Astrocyte of the cerebellum (primary cell): Measurements from ENCODE around the gene UBE2N.
"Not testable (repeated sequence)": the region's sequence is repeated elsewhere in the genome, so short reads cannot be mapped to it uniquely, and the experiment has no call there.

Source experiments
- DNase-seq: peaks from one replicate; pipeline ENCODE4 v3.0.0-alpha.2; 2011; ENCODE audit warnings: low read depth
- H3K4me3 ChIP-seq: 2 replicates; pipeline ENCODE4 v1.5.1; 2011; ENCODE audit warnings: mild to moderate bottlenecking, low read depth, low read length, moderate library complexity
- in situ Hi-C: cut with HindIII; loops from 2 replicates; pipeline ENCODE4 v1.10.0; 2017; ENCODE audit warnings: low sequenced_read_pairs
- TF ChIP-seq, protein P1 (sequence below): IDR thresholded peaks from 2 replicates; pipeline ENCODE4 v1.5.1; 2012; ENCODE audit warnings: low read length, low read depth, moderate library complexity, mild to moderate bottlenecking; ENCODE audit errors: missing control alignments

UBE2N gene

DNA sequence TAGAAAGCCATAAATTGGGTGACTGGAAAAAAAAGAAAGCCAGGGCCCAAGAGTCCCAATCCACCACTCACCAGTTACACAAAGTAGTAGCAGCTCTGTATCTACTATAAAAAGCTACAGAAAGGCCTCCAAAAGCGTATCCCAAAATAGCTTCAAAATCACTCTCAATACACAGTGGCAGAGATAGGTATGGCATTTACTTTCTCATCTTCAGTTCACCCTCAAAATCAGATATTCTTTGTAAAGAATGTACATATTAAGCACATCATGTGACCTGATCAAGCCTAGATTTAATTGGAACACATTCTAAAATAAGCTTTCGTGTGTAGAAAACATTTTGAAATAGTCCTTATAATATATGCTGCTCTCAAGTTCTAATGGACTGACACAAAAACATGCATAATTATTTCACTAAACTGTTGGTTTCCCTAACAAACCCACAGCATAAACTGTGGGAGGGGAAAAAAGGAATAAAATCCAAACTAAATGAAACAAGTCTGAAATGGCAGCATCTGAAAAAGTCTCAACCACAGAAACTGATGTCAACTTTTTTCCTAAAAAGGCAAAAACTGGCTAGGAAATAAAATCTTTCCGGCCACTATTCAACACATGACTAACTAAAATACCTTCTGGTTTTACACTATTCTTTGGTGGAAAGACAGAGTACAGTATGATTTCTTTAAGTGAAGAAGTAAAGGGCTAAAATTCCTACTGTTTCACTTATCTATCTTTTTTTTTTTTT lies 25.9 kb downstream of the UBE2N start:
- H3K4me3 ChIP-seq = no peak overlapping the region
- TF ChIP-seq, protein P1, sequence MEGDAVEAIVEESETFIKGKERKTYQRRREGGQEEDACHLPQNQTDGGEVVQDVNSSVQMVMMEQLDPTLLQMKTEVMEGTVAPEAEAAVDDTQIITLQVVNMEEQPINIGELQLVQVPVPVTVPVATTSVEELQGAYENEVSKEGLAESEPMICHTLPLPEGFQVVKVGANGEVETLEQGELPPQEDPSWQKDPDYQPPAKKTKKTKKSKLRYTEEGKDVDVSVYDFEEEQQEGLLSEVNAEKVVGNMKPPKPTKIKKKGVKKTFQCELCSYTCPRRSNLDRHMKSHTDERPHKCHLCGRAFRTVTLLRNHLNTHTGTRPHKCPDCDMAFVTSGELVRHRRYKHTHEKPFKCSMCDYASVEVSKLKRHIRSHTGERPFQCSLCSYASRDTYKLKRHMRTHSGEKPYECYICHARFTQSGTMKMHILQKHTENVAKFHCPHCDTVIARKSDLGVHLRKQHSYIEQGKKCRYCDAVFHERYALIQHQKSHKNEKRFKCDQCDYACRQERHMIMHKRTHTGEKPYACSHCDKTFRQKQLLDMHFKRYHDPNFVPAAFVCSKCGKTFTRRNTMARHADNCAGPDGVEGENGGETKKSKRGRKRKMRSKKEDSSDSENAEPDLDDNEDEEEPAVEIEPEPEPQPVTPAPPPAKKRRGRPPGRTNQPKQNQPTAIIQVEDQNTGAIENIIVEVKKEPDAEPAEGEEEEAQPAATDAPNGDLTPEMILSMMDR = no peak
- peak; percentile 63 for DNase-seq
- in situ Hi-C loops = loop anchor here (25.0 kb wide), 1 partner anchor 629 kb away; no protein-coding TSS in a partner anchor

DNA sequence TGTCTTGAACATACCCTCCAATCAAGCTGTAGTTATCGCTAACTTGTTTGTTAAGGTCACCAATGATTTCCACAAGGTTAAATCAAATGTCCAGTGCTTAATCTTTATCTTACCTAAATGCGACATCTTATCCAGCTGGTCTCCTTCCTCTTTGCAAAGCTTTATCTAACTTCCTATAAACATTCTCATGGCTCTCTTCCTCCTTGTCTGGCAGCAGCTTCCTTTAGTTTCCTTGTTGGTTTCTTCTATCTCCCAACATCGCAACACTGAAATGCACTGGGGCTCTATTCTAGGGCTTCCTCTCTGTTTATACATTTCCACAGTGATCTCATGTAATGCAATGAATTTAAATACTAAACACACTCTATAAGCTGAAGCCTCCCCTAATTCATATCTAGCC lies 28.7 kb downstream of the UBE2N start:
- in situ Hi-C loops = loop anchor here (25.0 kb wide), 1 partner anchor 626 kb away; no protein-coding TSS in a partner anchor
- H3K4me3 ChIP-seq = no peak overlapping the region
- TF ChIP-seq, protein P1 = no peak
- no peak for DNase-seq

DNA sequence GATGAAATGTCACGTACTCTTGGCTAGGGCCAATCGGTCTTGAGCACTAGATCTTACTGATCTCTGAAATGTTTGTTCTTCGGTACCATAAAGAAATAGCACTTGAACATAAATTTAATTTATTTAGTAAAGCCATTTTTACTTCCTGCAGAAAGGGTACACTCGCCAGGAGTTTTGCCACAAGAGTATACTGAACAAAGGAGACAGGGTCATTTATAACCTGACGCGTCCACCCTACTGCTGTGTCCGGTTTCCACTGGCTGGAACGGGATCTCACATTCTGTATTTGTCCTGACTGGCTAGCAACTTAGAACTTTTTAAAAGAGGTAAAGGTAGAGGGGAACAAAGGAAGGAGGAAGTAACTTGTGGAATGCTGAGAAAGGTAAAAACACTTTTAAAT lies 29.4 kb downstream of the UBE2N start:
- in situ Hi-C loops = loop anchor here (25.0 kb wide), 1 partner anchor 625 kb away; no protein-coding TSS in a partner anchor
- H3K4me3 ChIP-seq, DNase-seq: not testable (repeated sequence)

DNA sequence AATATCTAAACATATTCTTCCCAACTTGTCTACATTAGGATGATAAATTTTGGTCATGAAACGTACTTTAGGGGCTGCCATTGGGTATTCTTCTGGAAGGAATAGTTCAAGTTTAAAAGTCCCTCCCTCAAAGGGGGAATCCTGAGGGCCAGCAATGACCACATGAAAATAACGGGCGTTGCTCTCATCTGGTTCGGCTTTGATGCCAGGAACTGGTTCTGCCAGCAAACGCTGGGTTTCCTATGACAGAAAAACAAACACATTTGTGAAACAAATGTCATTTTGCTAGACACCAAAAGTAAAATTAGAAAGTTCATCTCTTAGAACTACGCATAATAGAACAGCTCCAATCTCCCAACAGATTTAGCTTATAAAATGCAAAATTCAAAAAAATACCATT lies 30.7 kb downstream of the UBE2N start:
- DNase-seq, H3K4me3 ChIP-seq: not testable (repeated sequence)
- in situ Hi-C loops = loop anchor here (25.0 kb wide), 1 partner anchor 624 kb away; no protein-coding TSS in a partner anchor

DNA sequence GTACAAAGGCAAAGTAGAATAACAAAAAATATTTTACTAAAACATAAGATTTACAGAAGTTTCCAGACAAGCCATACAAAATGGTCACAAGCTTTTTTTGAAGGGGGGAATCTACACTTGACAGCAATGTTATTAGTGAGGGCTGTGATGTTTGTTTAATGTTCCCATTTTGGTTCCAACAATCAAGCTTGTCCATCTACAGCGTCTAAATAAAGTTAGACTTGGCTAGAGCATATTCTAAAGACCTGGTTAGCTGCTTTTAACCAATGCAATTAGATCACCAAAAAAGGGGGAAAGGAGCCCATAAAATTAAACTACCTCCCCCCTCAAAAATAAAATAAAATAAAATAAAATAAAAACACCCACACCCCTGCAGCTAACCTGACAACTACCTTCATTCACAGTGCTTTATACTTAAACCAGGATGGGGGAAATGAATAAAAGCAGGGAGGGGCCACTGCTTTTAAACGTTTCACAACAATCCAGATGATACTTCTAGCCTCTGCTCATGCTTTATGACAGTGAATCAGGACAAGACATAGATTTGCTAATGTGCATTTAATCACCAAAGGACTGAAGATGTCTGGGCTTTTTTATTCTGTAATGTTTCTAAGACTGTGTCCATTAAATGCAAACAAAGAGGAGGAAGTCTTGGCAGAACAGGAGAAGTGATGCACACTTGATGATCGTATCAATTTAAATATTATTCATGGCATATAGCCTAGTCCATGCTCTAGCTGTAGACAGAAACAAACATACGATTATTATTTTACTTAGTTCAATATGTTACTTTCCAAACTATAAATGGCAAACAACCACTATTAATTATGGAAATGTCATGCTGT lies 32.2 kb downstream of the UBE2N start:
- DNase-seq, H3K4me3 ChIP-seq: not testable (repeated sequence)
- in situ Hi-C loops = loop anchor here (25.0 kb wide), 1 partner anchor 622 kb away; no protein-coding TSS in a partner anchor

DNA sequence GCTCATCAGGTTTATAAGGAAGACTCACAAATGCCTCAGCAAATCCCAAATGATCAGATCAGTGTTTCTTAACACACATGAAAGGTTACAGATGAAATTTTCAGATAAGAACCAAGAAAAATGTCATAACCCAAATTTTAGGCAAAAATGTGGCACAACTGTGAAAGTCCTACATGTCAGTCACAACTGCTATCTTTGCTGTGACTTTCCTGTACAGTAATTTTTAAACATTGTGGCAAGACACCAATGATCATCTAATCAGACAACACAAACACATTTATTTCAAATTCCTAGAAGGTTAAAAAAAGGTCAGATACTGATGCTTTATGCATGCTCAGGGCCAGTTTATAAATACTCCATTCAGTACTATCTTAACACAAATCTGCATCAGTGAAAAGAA lies 32.9 kb downstream of the UBE2N start:
- DNase-seq = no peak
- TF ChIP-seq, protein P1 = no peak
- in situ Hi-C loops = loop anchor here (25.0 kb wide), 1 partner anchor 622 kb away; no protein-coding TSS in a partner anchor
- no peak overlapping the region for H3K4me3 ChIP-seq

DNA sequence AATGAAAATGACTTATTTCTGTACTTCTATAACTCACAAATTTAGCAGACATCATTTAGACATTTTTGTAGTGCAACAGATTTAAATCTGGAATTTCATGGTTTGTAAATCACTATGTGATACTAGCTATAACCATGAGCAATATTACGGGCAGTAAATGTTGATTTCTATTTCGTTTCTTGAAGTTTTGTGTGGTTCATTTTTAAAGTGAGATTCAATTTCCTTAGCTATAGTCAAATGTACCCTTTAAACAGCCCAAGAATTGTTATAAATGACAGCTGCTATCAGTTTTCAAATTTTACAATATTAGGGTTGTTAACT lies 33.8 kb downstream of the UBE2N start:
- H3K4me3 ChIP-seq = no peak overlapping the region
- TF ChIP-seq, protein P1 = no peak
- in situ Hi-C loops = loop anchor here (25.0 kb wide), 1 partner anchor 621 kb away; no protein-coding TSS in a partner anchor
- no peak for DNase-seq
